ENCODE measurements around the gene ZNF681.

DNA sequence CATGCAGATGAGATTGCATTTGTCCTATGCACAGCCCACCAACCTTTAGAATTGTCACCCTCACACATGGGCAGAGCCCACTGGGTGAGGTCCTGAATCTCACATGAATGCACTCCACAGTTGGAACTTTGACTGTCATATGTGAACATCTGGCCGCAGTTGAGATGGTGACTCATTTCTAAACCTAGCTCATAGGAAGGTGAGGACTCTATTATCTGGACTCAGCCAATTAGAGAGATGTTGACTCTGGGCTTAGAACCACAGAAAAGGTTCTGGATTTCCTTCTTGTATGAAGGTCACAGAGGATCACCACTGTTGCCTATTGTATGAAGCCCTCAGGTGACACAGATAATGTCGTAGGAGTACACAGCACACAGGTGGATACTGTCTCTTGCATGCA, 25.6 kb upstream of the ZNF681 start:
- TF ChIP-seq SRF (IDR thresholded peaks at IDR 0.05; ENCODE audit: low read depth in 2 of 2, low read length in 2 of 2) (no peak), SMAD1 (IDR thresholded peaks at IDR 0.05; ENCODE audit: low read depth, partially characterized antibody) (no peak)
